NCI-H524 treated with DMSO at 0.1 percent for 48 hours (cell line): ENCODE measurements around the gene TAMALIN.

Experiments
- DNase-seq: peaks from one replicate; lab custom pipeline; 2025; lab: John Stamatoyannopoulos, UW

The TAMALIN gene

GRCh38 chr12:52055731-52056711 is 49.3 kb downstream of the TAMALIN start:
- DNase-seq: no peak

- no peak for DNase-seq
Measured at GRCh38 chr12:52056801-52057637, 50.3 kb downstream of the TAMALIN start.

GRCh38 chr12:52057638-52058576 is 51.2 kb downstream of the TAMALIN start:
- no peak for DNase-seq

GRCh38 chr12:52058631-52059361 is 52.0 kb downstream of the TAMALIN start:
- peak; percentile 5 for DNase-seq

- DNase-seq: no peak
Measured at GRCh38 chr12:52059582-52060497, 53.1 kb downstream of the TAMALIN start.

- no peak for DNase-seq
Measured at GRCh38 chr12:52060498-52061177, 53.9 kb downstream of the TAMALIN start.

GRCh38 chr12:52061470-52062166 is 54.9 kb downstream of the TAMALIN start:
- no peak for DNase-seq

- no peak for DNase-seq
Measured at GRCh38 chr12:52062167-52063081, 55.7 kb downstream of the TAMALIN start.

GRCh38 chr12:52063082-52063924 is 56.6 kb downstream of the TAMALIN start:
- DNase-seq: no peak

- no peak for DNase-seq
Measured at GRCh38 chr12:52063981-52064649, 57.4 kb downstream of the TAMALIN start.
